AG08395 (cell line): ENCODE data around the gene ADNP.
A peak's percentile ranks its signal among the peaks of the same experiment; 100 is the strongest.
"Not testable (repeated sequence)": the region's sequence is repeated elsewhere in the genome, so short reads cannot be mapped to it uniquely, and the experiment has no call there.

Experiments
- DNase-seq: peaks from one replicate; pipeline ENCODE4 v3.0.0; 2012; ENCODE audit warnings: mixed read lengths, low spot score

ADNP gene

DNA sequence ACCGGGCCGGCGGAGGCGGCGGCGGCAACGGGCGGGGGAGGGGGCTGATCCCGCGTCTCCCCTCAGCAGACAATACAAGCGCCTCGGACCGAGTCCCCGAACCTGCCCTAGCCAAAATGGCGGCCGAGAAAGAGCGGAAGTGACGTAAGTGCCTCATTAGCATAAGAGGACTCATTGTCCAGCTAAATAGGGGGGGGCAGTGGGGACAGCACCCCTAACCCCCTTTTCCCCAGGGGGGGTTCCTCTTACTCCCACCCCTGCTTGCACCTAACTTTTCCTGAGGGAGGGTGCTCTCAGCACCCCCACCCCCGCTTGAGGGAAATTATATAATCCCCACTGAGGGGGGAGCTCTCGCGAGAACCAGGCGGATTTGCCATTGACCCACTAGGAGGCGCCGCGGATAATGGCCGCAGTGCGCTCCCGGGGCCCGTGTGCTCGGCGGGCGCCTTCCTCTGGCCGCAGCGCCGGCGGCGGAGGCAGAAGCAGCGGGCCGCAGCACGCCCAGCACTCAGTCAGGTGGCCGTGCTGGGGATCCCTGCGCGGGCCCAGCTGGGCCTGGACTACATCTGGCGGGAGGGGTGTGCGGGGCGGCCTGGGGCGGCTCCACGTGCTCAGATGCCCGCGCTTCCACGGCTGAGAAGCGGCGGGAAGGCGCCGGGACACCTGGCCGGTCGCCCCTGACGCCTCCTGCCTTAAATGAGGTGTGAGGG, at the start of gene ADNP:
Gene ADNP, minus strand, starts transcription at position 132 of the 710 bp plus-strand sequence. CDS start 27,441 bp downstream, outside the sequence.
- DNase-seq: peak; percentile 84

DNA sequence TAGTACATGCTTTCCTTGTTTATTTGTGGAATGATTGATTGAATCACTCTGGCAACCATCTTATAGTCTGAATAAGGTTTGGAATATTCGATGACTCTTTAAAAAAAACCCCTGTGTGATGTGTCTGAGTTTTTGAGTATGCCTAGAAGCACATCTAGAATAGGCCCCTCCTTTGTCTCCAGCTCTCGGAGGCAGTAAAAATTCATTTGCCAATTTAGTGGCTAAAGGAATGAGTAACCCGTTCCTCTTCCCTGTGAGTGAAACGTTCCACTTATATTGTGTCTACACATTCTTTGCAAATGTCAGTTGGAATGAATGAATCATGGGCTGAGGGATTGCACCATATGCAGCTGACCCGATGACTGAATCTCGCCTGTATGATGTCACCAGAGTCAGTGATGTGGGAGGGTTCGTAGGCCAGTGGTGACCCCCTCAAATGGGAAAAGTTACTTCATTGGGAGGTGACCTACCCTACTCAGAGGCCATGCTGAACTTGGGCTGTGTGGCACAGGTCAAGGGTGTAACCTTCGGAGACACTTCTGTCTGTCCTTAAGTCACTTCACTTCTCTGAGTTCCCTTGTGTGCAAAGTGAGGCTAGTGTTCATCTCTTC, 48.9 kb upstream of the ADNP start:
- peak; percentile 96 for DNase-seq

DNA sequence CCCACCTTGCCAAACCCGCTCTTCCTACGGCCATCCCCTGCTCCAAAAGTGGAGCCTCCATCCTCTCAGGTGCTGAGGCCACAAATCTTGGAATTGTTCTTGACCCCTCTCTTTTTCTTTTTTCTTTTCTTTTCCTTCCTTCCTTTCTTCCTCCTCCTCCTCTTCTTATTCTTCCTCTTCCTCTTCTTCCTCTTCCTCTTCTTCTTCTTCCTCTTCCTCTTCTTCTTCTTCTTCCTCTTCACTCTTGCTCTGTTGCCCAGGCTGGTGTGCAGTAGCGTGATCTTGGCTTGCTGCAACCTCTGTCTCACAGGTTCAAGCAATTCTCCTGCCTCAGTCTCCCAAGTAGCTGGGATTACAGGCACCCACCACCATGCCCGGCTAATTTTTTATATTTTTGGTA, 47.3 kb upstream of the ADNP start:
- DNase-seq: not testable (repeated sequence)

DNA sequence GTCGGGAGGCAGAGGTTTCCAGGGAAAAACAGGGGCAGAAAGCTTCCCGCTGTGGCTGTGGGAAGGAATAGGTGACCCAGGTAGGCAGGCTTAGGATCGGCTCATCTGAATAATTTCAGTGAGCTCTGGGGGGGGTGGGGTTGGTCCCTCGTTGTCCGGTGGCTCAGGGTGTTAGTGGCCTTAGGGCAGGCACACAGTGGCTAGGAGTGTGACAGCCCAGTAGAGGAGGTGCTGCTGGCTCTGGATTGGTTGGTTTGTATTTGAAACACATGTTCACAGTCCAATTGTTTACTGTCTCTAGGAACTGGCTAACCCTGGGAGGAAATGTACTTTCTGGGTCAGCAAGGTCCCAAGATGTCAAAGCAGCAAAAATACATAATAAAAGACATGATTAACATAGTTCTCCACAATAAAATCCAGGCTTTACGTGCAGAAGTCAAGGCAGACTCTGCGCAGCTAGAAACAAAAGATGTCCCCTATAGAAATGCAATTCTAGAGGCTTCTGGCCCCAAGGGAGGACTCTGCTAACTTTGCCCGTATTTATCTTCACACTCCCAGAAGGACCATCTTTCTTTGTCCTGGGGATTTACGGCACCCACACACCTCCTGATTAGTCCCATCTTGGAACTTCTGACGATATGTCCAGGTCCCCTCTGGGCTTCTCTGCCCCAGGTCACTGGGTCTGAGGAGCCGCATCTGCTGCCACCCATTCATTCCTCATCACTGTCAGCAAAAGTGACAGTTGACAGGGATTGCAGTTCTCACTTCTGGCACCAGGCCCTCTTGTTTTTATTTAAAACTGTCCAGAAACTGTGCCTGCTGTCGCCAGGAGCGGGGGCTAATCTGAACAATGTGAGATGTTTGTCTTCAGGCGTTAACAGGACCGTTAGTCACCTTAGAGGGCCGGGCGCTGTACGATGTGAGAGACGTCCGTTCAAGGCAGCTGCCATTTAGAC, 46.1 kb upstream of the ADNP start:
- DNase-seq: no peak

DNA sequence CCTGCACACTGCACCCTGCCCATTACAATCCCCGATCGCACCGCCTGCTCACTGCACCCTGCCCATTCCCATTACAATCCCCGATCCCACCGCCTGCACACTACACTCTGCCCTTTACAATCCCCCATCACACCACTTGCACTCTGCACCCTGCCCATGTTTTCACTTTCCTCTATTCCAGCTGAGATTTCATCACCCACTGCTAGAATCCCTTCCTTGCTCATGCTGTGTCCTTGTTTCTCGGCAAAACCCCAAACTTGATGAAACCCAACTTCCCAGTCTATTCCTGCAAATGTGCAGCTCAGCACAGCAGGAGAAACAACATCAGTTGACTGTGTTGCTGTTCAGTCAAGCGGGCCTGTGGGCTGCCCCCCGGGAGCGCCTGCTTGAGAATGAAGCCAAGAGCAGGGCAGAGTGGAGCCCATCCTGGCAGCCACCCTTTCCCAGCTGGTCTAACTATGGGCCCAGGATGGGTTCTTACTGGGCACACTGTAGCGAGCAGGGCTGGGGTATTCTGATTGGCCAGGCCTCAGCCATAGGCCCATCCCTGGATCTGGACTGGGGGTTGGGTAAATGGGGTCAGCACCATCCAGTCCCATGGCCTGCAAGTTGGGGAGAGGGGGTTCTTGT, 44.6 kb upstream of the ADNP start:
- DNase-seq: no peak

DNA sequence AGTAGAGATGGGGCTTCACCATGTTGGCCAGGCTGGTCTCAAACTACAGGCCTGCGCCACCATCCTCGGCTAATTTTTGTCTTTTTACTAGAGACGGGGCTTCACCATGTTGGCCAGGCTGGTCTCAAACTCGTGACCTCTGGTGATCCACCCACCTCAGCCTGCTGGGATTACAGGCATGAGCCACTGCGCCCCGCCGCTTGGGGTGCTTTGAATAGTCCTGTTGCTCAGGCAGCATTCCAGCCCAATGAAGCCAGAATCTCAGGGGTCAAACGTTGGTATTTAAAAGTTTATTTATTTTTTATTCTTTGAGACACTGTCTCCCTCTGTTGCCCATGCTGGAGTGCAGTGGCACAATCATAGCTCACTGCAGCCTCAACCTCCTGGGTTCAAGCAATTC, 38.7 kb upstream of the ADNP start:
- DNase-seq: no peak

DNA sequence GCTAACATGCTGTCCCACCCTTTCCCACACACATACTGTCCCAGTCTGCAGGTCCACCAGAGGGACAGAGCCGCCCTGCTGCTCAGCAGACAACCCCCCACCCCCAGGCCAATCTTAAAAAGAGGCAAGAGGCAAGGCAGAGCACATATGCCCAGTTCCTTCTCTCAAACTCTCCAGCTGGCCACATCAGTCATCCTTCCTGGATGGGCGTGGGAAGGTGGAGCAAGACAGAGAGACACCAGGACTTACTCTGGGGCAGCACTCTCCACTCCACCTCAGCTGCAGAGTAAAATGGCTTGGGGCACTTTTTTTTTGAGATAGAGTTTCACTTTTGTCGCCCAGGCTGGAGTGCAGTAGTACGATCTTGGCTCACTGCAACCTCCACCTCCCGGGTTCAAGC, 38.2 kb upstream of the ADNP start:
- DNase-seq: no peak

DNA sequence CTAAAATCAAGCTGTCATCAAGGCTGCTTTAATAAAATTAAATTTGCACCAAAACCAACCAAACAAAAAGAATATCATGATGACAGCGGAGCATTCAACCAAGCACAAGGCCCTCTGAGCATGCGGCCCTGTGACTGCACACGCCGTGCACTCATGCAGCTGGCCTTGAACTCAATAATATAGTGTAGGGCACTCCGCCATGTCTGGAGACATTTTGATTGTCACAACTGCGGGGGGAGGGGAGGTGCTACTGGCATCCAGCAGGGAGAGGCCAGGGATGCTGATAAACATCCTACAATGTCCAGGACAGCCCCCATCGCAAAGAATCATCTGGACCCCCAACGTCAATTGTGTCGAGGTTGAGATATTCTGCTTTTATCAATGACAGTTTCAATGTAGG, 37.1 kb upstream of the ADNP start:
- no peak for DNase-seq

DNA sequence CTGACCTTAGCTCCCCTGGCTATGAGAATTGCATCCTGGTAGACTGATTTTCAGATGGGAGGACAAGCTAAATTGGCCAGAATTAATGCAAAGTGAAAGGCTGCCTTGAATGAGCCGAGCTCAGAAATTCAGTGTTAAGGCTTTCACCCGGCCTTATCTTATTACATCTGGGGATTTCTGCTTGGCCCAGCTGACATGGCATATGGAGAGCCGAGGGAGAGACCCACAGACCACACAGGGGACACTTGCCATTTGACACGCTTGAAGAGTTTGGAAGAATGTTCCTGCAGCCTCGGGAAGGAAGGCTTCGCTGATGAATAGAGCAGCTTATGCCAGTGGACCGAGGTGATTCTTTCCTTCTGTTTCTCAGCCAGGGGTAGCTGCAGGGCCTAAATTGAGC, 36.3 kb upstream of the ADNP start:
- no peak for DNase-seq

DNA sequence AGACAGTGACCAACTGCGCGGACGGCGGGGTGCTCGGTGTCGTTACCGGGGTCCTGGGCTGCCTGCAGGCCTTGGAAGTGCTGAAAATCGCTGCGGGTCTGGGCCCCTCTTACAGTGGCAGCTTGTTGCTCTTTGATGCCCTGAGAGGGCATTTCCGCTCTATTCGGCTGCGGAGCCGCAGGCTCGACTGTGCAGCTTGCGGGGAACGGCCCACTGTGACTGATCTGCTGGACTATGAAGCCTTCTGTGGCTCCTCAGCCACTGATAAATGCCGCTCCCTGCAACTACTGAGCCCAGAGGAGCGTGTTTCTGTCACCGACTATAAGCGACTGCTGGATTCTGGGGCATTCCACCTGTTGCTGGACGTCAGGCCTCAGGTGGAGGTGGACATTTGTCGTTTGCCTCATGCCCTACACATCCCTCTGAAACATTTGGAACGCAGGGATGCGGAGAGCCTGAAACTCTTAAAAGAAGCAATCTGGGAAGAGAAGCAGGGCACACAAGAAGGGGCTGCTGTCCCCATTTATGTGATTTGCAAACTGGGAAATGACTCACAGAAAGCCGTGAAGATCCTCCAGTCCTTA, 28.4 kb upstream of the ADNP start:
- peak; percentile 13 for DNase-seq

DNA sequence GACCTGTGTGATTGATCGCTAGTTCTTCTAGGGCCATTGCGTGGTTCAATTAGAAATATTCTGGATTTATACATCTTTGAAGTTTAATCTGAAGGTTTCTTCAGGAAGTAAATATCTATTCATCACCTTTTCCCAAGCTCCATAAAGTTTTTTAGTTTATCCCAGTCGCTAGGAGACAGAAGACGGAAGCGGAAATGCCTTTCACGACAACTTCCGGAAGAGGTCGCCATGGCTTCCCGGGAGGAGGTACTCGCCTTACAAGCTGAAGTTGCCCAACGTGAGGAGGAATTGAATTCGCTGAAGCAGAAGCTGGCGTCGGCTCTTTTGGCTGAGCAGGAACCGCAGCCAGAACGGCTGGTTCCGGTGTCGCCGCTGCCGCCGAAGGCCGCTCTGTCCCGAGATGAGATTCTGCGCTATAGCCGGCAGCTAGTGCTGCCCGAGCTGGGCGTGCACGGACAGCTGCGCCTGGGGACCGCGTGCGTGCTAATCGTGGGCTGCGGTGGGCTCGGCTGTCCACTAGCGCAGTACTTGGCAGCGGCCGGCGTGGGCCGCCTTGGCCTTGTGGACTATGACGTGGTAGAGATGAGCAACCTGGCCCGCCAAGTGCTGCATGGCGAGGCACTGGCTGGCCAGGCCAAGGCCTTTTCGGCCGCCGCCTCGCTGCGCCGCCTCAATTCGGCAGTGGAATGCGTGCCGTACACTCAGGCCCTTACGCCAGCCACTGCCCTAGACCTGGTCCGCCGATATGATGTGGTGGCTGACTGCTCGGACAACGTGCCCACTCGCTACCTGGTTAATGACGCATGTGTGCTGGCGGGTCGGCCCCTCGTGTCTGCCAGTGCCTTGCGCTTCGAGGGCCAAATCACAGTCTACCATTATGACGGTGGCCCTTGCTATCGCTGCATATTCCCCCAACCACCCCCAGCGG, 27.6 kb upstream of the ADNP start, which contains the start of gene MOCS3:
Gene MOCS3, plus strand, starts transcription at position 204 of the 928 bp plus-strand sequence. Its CDS starts 25 bp downstream, at position 229.
- peak; percentile 89 for DNase-seq

DNA sequence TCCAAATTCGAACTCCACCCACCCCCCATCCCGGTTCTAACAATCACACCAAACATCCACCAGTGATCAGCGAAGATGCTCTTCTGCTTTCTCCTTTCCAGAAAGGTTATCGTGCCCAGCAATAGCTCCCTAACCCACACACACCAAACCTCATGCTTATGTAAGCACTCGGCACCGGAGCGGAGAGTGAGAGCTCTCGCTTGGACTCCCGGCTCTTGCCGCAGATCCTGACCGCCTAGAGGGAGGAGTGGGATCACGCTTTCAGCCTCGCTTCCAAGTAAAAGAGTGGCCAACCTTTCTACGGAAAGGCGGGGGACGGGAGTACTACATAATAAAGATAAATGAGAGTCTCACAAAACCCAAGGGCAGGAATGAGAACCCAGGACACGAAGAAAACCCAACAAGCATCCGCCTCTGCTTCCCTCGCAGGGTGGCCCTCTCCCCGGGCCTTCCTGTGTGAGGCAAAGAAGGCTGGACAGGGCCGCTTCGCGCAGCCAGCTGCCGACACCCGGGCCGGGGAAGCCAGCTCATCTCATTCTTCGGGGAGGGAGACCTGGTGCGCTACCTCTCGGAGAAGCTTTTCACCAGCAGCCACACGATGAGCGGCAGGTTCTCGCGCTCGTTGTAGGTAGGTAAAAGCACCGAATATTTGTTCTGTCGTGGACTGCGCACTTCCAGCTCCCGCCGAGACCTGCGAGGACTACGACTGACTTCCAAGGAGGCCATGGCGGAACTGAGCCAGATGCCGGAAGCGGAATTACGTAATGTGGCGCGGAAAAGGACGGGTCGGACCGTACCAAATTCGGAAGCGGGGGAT, 26.8 kb upstream of the ADNP start, which contains the start of gene DPM1:
Gene DPM1, minus strand, starts transcription at position 735 of the 817 bp plus-strand sequence. Its CDS starts 9 bp downstream, at position 726.
- DNase-seq: peak; percentile 90

DNA sequence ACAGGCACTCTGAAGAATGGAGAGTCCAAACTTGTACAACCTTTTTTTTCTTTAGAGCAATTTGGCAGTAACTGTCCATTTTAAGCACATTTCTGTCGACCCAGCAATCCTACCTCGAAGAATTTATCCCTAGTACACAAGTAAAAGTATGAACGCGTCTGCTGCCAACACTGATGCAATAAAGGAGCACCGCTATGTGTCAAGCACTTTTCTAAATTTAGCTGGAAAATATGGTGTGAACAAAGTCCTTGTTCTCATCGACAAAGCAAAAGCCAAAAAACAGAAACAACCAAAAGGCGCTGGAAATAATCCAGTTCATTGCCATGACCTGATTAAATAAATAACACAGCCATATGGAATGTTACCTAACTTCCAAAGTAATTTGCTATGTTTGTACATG, 26.0 kb upstream of the ADNP start:
- DNase-seq: peak; percentile 20

DNA sequence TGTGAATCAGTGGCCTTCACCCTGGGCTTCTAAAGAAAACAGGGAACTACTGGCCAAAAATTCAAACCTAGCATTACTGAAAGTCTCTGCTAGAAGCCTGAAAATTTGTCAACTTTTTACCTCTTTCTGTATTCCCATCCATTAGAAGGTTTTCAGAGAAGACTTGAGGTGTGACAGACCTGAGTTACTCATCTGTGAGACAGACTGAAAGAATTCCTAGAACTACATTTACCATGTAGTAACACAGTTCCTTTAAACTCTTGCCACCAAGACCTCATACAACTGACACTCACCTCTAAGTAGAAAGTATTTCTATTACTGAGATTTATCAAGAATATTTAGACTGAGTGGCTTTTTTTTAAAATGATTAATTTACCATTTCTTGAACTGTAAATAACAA, 22.6 kb upstream of the ADNP start:
- no peak for DNase-seq

DNA sequence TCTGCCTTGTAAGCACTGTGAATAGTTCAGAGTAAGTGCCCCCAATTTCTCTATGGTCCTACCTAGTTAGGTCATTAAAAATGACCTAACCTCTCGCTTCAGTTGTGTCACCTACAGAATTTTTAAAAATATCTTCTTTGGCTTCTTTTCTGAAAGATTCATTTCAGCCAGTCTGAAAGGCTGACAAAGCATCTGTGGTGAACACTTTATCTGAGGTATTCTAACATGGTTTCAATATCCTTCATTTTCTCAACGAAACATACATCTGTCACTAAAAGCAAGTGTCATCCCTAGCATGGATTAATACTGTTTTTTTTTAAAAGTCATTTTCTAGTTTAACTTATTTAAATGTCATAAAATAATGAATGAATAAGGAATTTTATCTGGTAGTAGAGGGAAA, 22.0 kb upstream of the ADNP start:
- DNase-seq: no peak

DNA sequence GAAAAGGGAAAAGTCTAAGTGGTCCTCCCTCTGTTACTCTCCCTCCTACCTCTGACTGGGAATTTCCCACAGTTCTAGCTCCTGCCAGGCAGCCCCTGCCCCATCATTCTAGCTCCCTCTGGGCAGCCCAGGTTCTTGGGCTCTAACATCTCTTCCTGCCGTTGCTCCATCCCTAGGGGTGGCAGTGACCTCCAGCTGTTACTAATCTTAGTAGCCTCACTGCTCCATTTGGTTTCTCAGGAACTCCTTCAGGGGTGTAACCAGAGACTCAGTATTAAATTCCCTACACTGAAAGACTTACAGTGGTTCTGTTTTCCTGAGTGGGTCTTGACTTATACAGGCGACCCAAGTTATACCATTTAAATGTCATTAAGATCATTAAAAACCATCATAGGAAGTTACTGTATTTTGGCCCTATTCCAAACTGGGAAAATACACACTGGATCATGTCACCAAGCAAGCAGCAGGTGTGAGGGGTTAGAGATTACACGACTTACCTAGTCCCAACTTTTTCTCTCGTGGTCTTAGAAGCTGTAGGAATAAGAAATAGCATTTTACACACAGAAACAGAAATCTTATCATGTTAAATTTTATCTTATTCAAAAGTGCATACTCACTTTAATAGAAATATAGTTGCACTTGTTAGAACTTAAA, 17.0 kb upstream of the ADNP start:
- DNase-seq: no peak

DNA sequence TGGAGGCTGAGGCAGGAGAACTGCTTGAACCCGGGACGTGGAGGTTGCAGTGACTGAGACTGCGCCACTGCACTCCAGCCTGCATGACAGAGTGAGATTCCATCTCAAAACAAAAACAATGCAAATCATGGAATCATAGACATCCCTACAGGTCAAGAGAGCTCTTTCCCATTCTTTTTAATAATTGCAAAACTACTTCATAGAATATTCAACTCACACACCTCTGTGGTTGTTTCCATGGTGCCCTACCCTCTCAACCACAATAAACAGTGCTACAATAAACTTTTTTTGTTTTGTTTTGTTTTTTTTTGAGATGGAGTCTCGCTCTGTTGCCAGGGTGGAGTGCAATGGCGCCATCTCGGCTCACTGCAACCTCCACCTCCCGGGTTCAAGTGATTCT, 11.8 kb upstream of the ADNP start:
- no peak for DNase-seq

DNA sequence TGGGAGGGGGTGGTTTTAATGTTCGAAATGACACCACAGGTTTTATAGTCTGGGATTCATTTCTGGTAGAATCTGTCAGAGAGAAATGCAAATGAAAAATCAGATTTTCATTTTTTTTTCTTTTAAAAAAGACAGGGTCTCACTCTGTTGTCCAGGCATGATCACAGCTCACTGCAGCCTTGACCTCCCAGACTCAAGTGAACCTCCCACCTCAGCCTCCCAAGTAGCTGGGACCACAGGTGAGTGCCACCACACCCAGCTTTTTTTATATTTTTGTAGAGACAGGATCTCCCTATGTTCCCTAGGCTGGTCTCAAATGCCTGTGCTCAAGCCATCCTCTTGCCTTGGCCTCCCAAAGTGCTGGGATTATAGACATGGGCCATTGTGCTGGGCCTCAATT, 2.4 kb upstream of the ADNP start:
- DNase-seq: no peak

DNA sequence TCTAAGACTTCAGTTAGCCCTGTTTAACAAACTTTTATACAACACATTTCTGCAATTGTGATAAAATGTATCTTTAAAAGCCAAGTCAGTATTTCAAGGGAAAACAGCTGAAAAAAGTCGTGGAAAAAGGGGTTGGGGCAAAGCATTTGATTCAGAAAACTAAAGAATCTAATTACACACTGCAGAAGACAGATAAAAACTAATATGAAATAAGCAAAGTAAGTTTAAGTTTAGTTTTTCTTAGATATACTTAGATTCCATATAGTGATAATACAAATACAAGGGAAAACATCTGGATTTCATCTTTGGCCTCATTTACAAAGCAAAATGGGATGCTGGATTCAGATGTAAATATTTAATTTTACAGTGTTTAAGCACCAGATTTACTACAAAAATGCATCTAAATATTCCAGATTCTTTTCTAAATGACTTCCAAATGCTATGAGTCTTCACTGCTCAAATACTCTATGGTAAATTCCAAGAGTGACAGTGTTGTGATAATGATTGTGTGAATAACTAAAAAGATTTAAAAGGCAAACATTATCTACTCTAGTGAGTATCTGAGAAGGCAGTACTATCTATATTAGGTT, 1.5 kb upstream of the ADNP start:
- no peak for DNase-seq
